Epithelial cell of proximal tubule (primary cell): ENCODE data around the gene HERC4. TPM values are rescaled to one million over a fixed set of nuclear protein-coding genes. Genes with fewer than 3 reads are reported as not detected.

Experiments used
- DNase-seq: peaks from one replicate; pipeline ENCODE4 v3.0.0-alpha.2; 2011; ENCODE audit warnings: low read depth
- H3K4me3 ChIP-seq: 2 replicates; pipeline ENCODE4 v1.5.1; 2011; ENCODE audit warnings: low read depth, mild to moderate bottlenecking, low read length
- CTCF ChIP-seq: conservative IDR thresholded peaks from 2 replicates; pipeline ENCODE4 v1.5.1; 2012; ENCODE audit warnings: low read depth, mild to moderate bottlenecking, low read length
- total RNA-seq: library from RNA; depleted of rRNA; stranded (reverse); fragments of >200 nt; gene quantifications from 2 replicates; pipeline ENCODE4 v1.2.3, GENCODE V29; 2015

HERC4 gene
- total RNA-seq, 1 donor from 2014 or later, result 27.3 TPM

DNA sequence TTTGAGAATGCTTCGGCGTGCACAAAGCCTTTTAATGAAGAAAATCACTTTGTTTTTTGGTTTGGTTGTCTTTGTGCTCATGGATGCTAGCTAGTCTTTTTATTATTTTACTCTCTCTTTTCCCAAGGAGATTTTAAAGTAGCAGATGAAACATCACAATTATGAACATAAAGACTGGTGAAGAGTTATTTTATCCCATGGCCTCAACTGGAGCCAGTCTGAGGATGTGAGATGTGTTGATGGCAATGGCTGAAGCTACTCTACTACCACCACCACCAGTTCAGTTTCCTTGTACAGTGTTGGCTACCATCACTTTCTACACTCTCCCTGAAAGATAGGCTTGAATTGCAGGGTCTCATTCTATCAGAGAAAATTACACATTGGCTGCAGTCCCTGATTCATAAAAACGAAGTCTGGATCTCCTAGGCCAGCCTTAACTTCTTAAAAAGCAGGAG lies 494 bp upstream of the HERC4 start:
- no peak for DNase-seq
- TF ChIP-seq CTCF, result no peak
- H3K4me3 ChIP-seq, result peak overlapping the region; percentile 48

GRCh38 chr10:68074031-68074774 lies 880 bp downstream of the HERC4 start:
- H3K4me3 ChIP-seq, result peak overlapping the region; percentile 77
- DNase-seq, result no peak
- no peak for TF ChIP-seq CTCF

- DNase-seq, result no peak
- peak overlapping the region; percentile 77 for H3K4me3 ChIP-seq
- TF ChIP-seq CTCF, result no peak
These were observed 1.5 kb downstream of the HERC4 start for GRCh38 chr10:68073631-68074030.

- DNase-seq, result no peak
- TF ChIP-seq CTCF, result no peak
- H3K4me3 ChIP-seq, result no peak overlapping the region
These were observed 7.6 kb downstream of the HERC4 start for GRCh38 chr10:68067508-68067907.

- no peak overlapping the region for H3K4me3 ChIP-seq
- no peak for TF ChIP-seq CTCF
- DNase-seq, result no peak
These were observed 8.1 kb downstream of the HERC4 start for GRCh38 chr10:68067029-68067428.

- no peak for TF ChIP-seq CTCF
- DNase-seq, result no peak
- no peak overlapping the region for H3K4me3 ChIP-seq
These were observed 21.5 kb downstream of the HERC4 start for GRCh38 chr10:68053553-68053952.

DNA sequence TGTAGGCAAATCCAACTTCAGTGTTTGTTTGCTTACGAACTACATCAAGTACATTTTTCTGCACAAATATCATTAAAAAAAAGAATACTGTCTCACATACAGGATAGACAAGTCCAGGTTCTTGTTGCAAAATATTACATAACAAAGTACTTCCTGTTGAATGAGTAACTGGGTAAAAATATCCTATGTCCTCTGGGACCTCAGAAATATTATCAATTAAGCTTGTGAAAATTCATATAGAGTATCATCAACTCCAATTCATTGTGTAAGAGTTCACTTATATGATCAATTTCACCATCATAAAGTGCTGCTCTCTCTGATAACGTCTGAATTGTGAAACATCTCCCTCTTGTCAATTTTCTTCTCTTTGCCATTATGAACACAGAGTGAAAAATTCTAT lies 22.6 kb downstream of the HERC4 start:
- no peak for TF ChIP-seq CTCF
- DNase-seq, result no peak

More for the DNA sequence above, 22.6 kb downstream of the HERC4 start:
- no peak overlapping the region for H3K4me3 ChIP-seq
